SHP77 (cell line): ENCODE results near the gene ZNF2.

ENCODE experiments used
- DNase-seq, 2 experiments: peaks; one replicate each; lab custom pipeline; 2025; lab: John Stamatoyannopoulos, UW

The ZNF2 gene

GRCh38 chr2:95165371-95166064 is at the start of gene ZNF2:
TSS of gene ZNF2 (plus strand) at chr2:95165809. CDS start at chr2:95176227, 10,418 bp downstream.
- DNase-seq = peak; percentile 97 to 98

GRCh38 chr2:95121093-95121406 is 44.6 kb upstream of the ZNF2 start:
- DNase-seq = no peak

GRCh38 chr2:95121407-95122196 is 44.0 kb upstream of the ZNF2 start, which contains the start of gene MRPS5:
TSS of gene MRPS5 (minus strand) at chr2:95121808. CDS start at chr2:95121791, 17 bp downstream.
- DNase-seq = peak; percentile 44 to 77

- no peak for DNase-seq
Measured at GRCh38 chr2:95122197-95122551, 43.4 kb upstream of the ZNF2 start.

- DNase-seq = no peak
Measured at GRCh38 chr2:95138702-95139101, 26.9 kb upstream of the ZNF2 start.

GRCh38 chr2:95143838-95144237 is 21.8 kb upstream of the ZNF2 start:
- no peak for DNase-seq

- DNase-seq = no peak
Measured at GRCh38 chr2:95149397-95149984, 16.1 kb upstream of the ZNF2 start.

- DNase-seq = no peak
Measured at GRCh38 chr2:95158441-95158840, 7.2 kb upstream of the ZNF2 start.

- peak; percentile 10 to 18 for DNase-seq
Measured at GRCh38 chr2:95158891-95159619, 6.6 kb upstream of the ZNF2 start.

GRCh38 chr2:95159690-95160449 is 5.7 kb upstream of the ZNF2 start, which contains the start of gene ZNF514:
TSS of gene ZNF514 (minus strand) at chr2:95159848. CDS start at chr2:95153253, 6,595 bp downstream.
- DNase-seq = peak; percentile 29 to 64

GRCh38 chr2:95165030-95165370 is 609 bp upstream of the ZNF2 start:
- DNase-seq = no peak

- DNase-seq = no peak
Measured at GRCh38 chr2:95166065-95166763, 605 bp downstream of the ZNF2 start.

- no peak for DNase-seq
Measured at GRCh38 chr2:95171902-95172301, 6.3 kb downstream of the ZNF2 start.

GRCh38 chr2:95174031-95174542 is 8.5 kb downstream of the ZNF2 start:
- no peak for DNase-seq

GRCh38 chr2:95179451-95179850 is 13.8 kb downstream of the ZNF2 start:
- DNase-seq = no peak

GRCh38 chr2:95181774-95182173 is 16.2 kb downstream of the ZNF2 start:
- DNase-seq = no peak

GRCh38 chr2:95185197-95185596 is 19.6 kb downstream of the ZNF2 start:
- no peak for DNase-seq

- DNase-seq = no peak
Measured at GRCh38 chr2:95185973-95186372, 20.4 kb downstream of the ZNF2 start.

- peak in 1 of 2 experiments; percentile 1 for DNase-seq
Measured at GRCh38 chr2:95192956-95193355, 27.3 kb downstream of the ZNF2 start.

- no peak for DNase-seq
Measured at GRCh38 chr2:95203911-95204310, 38.3 kb downstream of the ZNF2 start.

- DNase-seq = no peak
Measured at GRCh38 chr2:95204396-95204795, 38.8 kb downstream of the ZNF2 start.
